ENCODE measurements around the gene CDC42EP3.

Gene CDC42EP3

DNA sequence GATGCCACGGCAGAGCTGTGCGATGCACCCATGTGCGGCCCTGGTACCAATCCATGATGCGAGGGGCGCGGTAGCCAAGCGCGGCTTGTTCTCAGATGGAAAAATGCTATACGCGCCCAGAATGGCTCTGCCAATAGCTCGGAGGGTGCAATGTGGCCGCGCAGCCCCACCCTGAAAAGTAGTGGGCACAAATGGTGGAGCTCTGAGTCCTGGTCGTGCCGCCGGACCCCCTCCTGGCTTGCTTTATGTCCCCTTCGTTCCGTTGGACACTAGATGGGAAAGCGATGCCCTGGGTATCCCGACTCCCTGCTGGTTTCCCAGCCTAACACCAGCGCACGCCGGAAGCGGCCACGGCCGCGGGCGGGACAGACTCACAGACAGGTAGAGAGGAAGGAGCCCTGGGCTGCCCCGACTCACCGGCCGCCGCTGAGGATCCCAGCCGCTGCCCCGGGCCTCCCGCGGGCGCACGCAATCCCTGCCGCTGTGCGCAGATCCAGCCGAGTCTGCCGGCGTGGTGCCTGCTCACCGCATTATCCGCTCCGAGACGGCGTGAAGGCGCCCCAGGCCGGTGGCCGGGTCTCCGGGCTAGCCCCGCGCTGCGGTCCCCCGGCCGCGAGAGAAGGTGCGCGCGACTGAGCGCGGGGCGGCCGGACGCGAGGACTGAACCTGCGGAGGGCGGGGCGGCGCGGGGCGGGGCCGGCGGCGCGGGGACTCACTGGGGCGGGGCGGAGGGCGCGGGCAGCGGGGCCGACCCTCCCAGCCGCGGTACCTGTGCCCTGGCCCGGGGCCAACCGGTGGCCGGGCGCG is at the start of gene CDC42EP3:
CDC42EP3 (minus strand) TSS at position 634 of the 807 bp plus-strand sequence. CDS start 25,055 bp downstream, outside the sequence.
- DNase-seq, result peak; percentile 66

- no peak for DNase-seq
Observed at GRCh38 chr2:37721201-37721560, 49.7 kb upstream of the CDC42EP3 start.

DNA sequence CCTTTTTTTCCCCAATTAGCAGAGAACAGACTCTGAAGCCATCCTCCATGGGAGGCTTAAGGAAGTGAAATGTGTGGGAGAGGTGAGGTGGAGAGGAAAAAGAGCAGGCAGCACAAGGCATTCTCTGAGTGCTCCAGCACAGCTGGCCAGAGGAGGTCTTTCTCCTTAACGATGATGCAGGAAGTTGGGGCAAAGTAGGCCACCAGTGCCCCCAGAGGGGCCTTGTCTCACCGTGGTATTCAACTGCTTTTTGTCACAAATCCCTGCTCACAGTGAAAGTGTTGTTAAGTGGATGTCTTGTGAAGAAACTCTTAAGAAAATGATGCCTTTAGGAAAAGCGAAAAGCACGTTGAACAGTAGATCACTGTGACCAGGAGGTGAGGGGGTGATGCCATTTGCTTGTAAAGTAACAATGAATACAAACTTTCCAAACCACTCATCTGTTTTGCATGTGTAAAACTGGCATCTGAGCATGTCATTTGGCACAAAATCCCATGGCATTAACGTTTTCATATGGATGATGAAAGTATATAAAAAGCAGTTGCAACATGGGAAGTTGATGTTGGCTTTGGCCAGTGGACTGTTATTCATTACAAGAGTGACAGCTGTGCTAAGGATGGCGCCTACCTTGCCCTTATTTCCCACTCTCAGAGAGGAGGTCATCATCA is 49.2 kb upstream of the CDC42EP3 start:
- DNase-seq, result no peak

DNA sequence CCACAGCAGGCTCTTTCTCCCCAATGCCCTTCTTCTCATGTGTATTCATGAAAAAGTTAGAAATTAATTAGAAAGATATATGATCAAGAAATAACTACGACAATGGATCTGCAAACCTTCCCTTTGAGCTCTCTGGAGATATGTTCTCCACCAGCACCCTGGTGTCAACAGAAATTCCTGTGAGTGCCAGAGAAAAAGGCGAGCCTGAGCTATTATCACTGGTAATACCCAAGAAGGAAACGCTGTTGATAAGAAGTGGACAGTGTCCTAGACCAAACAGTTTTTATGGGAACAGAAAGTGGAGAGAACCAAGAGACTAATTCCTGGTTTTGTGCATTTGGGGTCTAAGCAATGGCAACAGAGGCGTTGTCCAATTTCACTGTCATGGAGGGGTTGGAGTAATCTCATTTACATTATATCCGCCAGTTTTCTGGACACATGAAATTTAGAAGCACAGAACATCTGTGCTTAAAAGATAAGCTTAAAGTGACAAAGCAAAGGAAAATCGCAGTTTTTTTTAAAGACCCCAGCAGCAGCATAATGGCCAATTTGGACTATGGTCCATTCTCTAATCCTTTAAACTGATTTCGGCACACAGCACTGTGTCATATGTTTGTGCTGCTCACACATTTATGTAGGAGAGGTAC is 47.2 kb upstream of the CDC42EP3 start:
- no peak for DNase-seq

- no peak for DNase-seq
Observed at GRCh38 chr2:37713258-37713700, 41.8 kb upstream of the CDC42EP3 start.

GRCh38 chr2:37711831-37712230 is 40.4 kb upstream of the CDC42EP3 start:
- no peak for DNase-seq

GRCh38 chr2:37711308-37711731 is 39.9 kb upstream of the CDC42EP3 start:
- peak; percentile 1 for DNase-seq

DNA sequence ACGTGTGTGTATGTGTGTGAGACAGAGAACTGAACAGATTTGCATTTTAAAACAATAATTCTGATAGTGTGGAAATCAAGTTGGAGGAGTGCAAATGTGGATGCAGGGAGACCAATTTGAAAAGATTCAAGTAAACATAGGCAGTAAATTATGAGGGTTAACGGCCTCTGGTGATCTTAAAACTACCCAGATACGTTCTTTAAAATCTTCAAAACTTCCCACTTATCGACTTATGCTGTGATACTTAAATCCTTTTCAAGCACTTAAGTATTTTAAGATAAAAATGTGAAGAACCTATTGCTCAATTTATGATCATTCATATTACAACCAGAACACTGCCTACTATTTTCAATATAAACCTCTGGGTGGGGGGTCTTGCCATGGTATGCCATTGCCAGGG is 37.7 kb upstream of the CDC42EP3 start:
- DNase-seq, result no peak

- DNase-seq, result no peak
Observed at GRCh38 chr2:37708146-37708545, 36.7 kb upstream of the CDC42EP3 start.

- no peak for DNase-seq
Observed at GRCh38 chr2:37707393-37707792, 36.0 kb upstream of the CDC42EP3 start.

- no peak for DNase-seq
Observed at GRCh38 chr2:37706334-37707183, 35.1 kb upstream of the CDC42EP3 start.

DNA sequence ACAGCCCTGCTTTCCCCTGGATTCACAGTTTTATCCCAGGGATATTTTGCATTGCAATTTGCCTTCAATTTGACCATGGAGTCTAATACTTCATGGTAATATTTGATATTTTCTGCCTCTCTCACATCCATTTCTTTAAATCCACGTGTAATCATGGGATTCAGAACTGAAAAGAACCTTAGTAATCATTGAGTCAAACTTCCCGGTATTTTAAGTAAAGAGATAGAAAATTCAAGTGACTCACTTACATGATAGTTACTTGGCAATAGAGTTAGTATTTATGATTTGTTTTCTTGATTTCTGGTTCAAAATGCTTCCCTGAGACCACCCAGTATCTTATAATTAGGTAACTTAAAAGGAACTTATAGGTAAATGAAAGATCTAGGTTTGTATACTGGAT is 33.7 kb upstream of the CDC42EP3 start:
- no peak for DNase-seq

GRCh38 chr2:37698931-37699481 is 27.6 kb upstream of the CDC42EP3 start:
- no peak for DNase-seq

- no peak for DNase-seq
Observed at GRCh38 chr2:37695336-37695735, 23.9 kb upstream of the CDC42EP3 start.

DNA sequence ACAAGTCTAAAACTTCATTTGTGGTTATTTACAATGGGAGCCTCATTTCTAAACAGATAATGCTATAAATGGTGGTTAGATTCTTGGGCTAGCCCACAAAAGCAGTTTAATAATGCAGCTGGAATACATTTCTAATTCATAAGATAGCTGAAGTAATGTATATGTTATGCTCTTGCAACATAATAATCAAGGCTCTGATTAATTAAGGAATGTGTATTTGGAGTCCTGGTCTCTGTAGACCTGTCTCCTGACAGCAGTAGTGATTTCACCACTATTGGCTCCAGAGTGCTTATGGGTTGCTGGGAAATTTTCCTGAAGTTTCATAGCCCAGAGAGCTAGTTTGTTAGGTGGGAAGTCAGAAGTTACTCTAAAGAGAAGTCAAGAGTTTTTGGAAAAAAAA is 21.3 kb upstream of the CDC42EP3 start:
- no peak for DNase-seq

DNA sequence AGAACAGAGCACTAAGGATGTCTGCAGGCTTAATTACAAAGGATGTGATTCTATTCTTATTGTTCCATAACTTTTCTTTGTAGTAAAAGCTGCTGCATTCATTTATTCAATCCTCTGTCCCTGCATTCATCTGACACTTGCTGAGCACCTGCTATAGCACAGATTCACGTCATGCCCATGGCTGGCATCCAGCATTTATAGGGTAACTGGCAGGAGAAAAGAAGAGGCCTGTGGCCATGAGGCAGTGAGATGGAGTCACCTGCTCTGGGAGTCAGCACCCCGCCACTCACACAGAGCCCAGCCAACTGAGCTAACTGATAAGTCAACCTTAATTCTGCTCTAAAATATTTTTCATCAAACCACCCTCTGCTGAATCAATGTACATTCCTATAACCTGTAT is 18.3 kb upstream of the CDC42EP3 start:
- DNase-seq, result no peak

GRCh38 chr2:37688771-37689468 is 17.5 kb upstream of the CDC42EP3 start:
- no peak for DNase-seq

DNA sequence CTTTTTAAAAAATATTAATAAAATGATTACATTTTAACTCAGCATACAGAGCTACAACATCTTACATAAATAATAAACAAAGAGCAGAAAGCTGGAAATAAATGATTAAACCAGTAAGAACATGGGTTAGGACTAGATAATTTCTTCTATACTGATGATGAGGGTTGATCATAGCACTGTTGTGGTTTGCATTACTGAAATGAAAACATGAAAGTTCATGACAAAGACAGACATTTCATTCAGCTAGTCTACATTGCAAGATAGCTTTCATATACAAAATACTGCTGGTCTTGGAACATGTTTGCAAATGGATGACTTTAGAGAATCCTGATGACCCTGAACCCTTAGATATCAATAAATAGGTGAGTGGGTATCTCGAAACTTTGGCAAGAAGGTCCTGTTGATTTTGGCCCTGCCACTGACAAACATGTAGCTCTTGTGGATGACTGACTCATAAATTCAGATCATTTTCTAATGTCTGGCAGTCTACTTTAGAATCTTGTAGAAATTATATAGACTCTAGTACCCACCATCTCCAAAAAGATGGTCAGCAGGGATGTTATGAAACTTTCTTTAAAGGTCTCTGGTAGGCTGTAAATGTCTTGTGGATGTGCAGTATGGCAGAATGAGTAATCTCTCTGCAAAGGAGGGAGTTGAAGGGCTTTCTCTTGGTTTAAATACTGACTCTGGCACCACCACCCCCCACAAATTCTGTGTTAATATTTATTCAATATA is 15.5 kb upstream of the CDC42EP3 start:
- DNase-seq, result no peak

GRCh38 chr2:37684809-37685208 is 13.4 kb upstream of the CDC42EP3 start:
- no peak for DNase-seq

GRCh38 chr2:37683921-37684780 is 12.7 kb upstream of the CDC42EP3 start:
- no peak for DNase-seq
